Smooth muscle cell (in vitro differentiated cells): Measurements from ENCODE around the gene BCKDHB. TPM values are rescaled to one million over a fixed set of nuclear protein-coding genes. Genes with fewer than 3 reads are reported as not detected.
A peak's percentile ranks its signal among the peaks of the same experiment; 100 is the strongest.

Experiments used
- DNase-seq: peaks from one replicate; lab custom pipeline; 2025; ENCODE audit not compliant: unreplicated experiment; lab: John Stamatoyannopoulos, UW
- H2AFZ ChIP-seq: fragments of 200-600 bp; sonication (generic); 2 replicates; pipeline ENCODE4 v1.6.0; 2016; ENCODE audit warnings: antibody characterized with exemption, low read depth, mild to moderate bottlenecking
- H3F3A ChIP-seq: fragments of 200-600 bp; sonication (generic); 2 replicates; pipeline ENCODE4 v1.6.0; 2017; ENCODE audit warnings: antibody characterized with exemption, low read depth
- H3K27ac ChIP-seq: fragments of 200-600 bp; sonication (generic); 2 replicates; pipeline ENCODE4 v1.5.1; 2016; ENCODE audit warnings: low read depth, mild to moderate bottlenecking
- H3K27me3 ChIP-seq: fragments of 200-600 bp; sonication (generic); 2 replicates; pipeline ENCODE4 v1.6.1; 2016; ENCODE audit warnings: low read depth, mild to moderate bottlenecking
- H3K36me3 ChIP-seq: fragments of 200-600 bp; sonication (generic); 2 replicates; pipeline ENCODE4 v1.5.1; 2016; ENCODE audit warnings: low read depth
- H3K4me1 ChIP-seq: fragments of 200-600 bp; sonication (generic); 2 replicates; pipeline ENCODE4 v1.5.1; 2016; ENCODE audit warnings: low read depth
- H3K4me2 ChIP-seq: fragments of 200-600 bp; sonication (generic); 2 replicates; pipeline ENCODE4 v1.6.0; 2016; ENCODE audit warnings: mild to moderate bottlenecking
- H3K4me3 ChIP-seq: fragments of 200-600 bp; sonication (generic); 2 replicates; pipeline ENCODE4 v1.5.1; 2016; ENCODE audit warnings: mild to moderate bottlenecking
- H3K79me2 ChIP-seq: fragments of 200-600 bp; sonication (generic); 2 replicates; pipeline ENCODE4 v1.6.0; 2016; ENCODE audit warnings: low read depth, mild to moderate bottlenecking
- H3K9ac ChIP-seq: fragments of 200-600 bp; sonication (generic); 2 replicates; pipeline ENCODE4 v1.6.0; 2016; ENCODE audit warnings: low read depth
- H3K9me3 ChIP-seq: fragments of 200-600 bp; sonication (generic); replicated peaks from 2 replicates; pipeline ENCODE4 v1.5.1; 2016; ENCODE audit warnings: low read depth
- H4K20me1 ChIP-seq: fragments of 200-600 bp; sonication (generic); 2 replicates; pipeline ENCODE4 v1.6.0; 2016; ENCODE audit warnings: low read depth
- WGBS: methylation state at CpG from one replicate; pipeline ENCODE4 v1.1.7; 2016; ENCODE audit warnings: low lambda C conversion rate; 5-methylcytosine and 5-hydroxymethylcytosine counted together
- polyA plus RNA-seq: library from polyadenylated mRNA; unstranded; fragments of >200 nt; fragmentation: Nextera tagmentation; extraction: Ambion mirVana; gene quantifications from 2 replicates; pipeline ENCODE4 v1.2.1, GENCODE V29; 2016
- total RNA-seq: library from RNA; depleted of rRNA; stranded (reverse); fragments of >200 nt; gene quantifications from 2 replicates; pipeline ENCODE4 v1.2.3, GENCODE V29; 2014
- TF ChIP-seq, protein P1 (sequence below): fragments of 200-600 bp; sonication (generic); IDR thresholded peaks from 2 replicates; pipeline ENCODE4 v1.5.1; 2017; ENCODE audit warnings: borderline replicate concordance, mild to moderate bottlenecking, antibody characterized with exemption; ENCODE audit not compliant: insufficient read depth, poor library complexity, severe bottlenecking

Gene BCKDHB
- total and polyA plus RNA-seq, 2 experiments from 2014 or later = 10.2 to 19.7 TPM

DNA sequence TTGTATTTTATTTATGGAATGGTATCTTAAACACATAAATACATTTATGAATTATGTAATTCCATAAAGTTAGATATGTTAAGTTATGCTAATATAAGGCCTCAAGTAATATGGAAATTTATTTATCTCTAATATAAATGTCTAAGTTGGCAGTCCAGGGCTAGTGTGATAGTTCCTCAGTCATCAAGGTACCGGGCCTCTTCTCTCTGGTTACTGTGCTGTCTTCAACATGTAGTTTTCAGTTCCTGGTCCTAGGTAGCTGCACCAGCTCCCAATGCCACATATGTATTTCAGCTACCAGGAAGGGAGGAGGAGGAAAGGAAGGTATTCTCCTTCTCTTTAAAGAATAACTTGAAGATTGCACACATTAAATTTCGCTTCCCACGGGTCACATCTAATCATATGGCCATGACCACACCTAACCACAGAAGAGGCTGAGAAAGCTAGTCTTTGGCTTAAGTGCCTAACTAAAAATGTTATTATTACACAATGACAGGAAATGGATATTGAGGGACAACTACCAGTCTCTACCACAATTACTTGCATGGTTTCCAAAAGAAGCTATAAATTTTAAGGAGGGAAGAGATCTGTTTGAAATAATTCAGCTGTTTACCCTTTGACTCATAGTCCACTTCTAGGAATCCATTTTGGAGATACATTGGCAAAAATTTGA, 68.6 kb downstream of the BCKDHB start:
- H2AFZ ChIP-seq = no peak overlapping the region
- no peak overlapping the region for H3K4me3 ChIP-seq
- H3F3A ChIP-seq = no peaks in the 10 kb centered on the region
- H3K9me3 ChIP-seq = no peaks in the 10 kb centered on the region
- DNase-seq = no peak
- peak overlapping the region; percentile 12 for H3K4me2 ChIP-seq
- H3K27ac ChIP-seq = no peak overlapping the region
- H3K79me2 ChIP-seq = no peaks in the 10 kb centered on the region
- 76% methylated on average over 3 of the region's 3 CpGs for WGBS
- H3K9ac ChIP-seq = no peak overlapping the region
- H4K20me1 ChIP-seq = no peaks in the 10 kb centered on the region
- H3K4me1 ChIP-seq = no peaks in the 10 kb centered on the region
- TF ChIP-seq, protein P1, sequence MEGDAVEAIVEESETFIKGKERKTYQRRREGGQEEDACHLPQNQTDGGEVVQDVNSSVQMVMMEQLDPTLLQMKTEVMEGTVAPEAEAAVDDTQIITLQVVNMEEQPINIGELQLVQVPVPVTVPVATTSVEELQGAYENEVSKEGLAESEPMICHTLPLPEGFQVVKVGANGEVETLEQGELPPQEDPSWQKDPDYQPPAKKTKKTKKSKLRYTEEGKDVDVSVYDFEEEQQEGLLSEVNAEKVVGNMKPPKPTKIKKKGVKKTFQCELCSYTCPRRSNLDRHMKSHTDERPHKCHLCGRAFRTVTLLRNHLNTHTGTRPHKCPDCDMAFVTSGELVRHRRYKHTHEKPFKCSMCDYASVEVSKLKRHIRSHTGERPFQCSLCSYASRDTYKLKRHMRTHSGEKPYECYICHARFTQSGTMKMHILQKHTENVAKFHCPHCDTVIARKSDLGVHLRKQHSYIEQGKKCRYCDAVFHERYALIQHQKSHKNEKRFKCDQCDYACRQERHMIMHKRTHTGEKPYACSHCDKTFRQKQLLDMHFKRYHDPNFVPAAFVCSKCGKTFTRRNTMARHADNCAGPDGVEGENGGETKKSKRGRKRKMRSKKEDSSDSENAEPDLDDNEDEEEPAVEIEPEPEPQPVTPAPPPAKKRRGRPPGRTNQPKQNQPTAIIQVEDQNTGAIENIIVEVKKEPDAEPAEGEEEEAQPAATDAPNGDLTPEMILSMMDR = no peak
- H3K27me3 ChIP-seq = no peaks in the 10 kb centered on the region
- no peaks in the 10 kb centered on the region for H3K36me3 ChIP-seq

DNA sequence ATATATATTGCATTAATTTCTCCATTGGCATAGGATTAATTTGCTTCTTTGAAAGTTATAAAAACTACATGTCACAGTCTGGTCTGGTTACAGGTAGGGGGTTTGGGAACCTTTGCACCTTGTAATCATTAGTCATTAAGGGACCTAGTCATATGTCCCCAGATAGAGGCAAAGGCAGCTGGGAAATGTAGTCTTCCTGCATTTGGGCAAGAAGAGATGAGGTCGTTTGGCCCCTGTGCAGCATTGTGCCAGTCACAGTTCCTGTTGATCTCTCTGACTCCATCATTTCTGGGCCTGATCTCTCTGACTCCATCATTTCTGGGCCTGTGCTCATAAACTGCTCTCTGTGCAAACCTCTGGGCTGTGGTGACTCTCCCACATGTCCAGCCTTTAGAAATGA, 73.2 kb downstream of the BCKDHB start:
- Histone ChIP-seq H3K27ac (no peak overlapping the region), H3K27me3 (no peaks in the 10 kb centered on the region), H3K9me3 (no peaks in the 10 kb centered on the region), H3K9ac (no peak overlapping the region), H3K79me2 (no peaks in the 10 kb centered on the region), H3K4me3 (no peak overlapping the region), H4K20me1 (no peaks in the 10 kb centered on the region), H3F3A (no peaks in the 10 kb centered on the region), H2AFZ (no peak overlapping the region), H3K4me1 (peaks cover 4% of the 10 kb centered on the region), H3K4me2 (no peak overlapping the region), H3K36me3 (no peaks in the 10 kb centered on the region)
- WGBS = 44% methylated on average over 1 of the region's 1 CpG
- DNase-seq = no peak
- TF ChIP-seq, protein P1 = no peak

- WGBS = 90% methylated on average over 4 of the region's 4 CpGs
- Histone ChIP-seq H3K4me1 (peaks cover 4% of the 10 kb centered on the region), H3K4me3 (no peak overlapping the region), H3K9ac (no peak overlapping the region), H3K27ac (no peak overlapping the region), H3K27me3 (no peaks in the 10 kb centered on the region), H3K4me2 (peak overlapping the region; percentile 9), H2AFZ (no peak overlapping the region), H3F3A (no peaks in the 10 kb centered on the region), H3K36me3 (no peaks in the 10 kb centered on the region), H4K20me1 (no peaks in the 10 kb centered on the region), H3K9me3 (no peaks in the 10 kb centered on the region), H3K79me2 (no peaks in the 10 kb centered on the region)
- DNase-seq = no peak
- TF ChIP-seq, protein P1 = no peak
These were observed 75.0 kb downstream of the BCKDHB start for GRCh38 chr6:80181352-80182081.

DNA sequence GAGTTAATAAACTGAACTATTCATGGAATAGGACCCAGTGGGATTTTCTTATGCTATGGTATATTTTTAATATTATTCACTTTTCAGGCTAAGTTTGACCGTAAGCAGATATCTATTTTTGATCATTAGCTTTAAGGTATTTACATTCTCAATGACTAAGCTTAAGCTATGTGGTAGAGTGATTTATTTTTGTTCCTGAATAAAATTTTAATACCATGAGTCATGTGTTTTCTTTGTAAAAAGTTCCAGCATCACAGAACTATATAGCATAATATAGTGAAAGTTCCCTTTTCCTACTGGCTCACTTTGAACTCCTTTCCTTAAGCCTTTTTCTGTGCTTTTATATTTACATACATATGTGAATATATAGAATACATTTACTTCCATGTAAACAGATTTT, 75.8 kb downstream of the BCKDHB start:
- DNase-seq = no peak
- H3K36me3 ChIP-seq = no peaks in the 10 kb centered on the region
- H3K4me3 ChIP-seq = no peak overlapping the region
- TF ChIP-seq, protein P1 = no peak
- no peaks in the 10 kb centered on the region for H3K79me2 ChIP-seq
- no peak overlapping the region for H3K27ac ChIP-seq
- no peaks in the 10 kb centered on the region for H4K20me1 ChIP-seq
- WGBS = 67% methylated on average over 1 of the region's 1 CpG
- H3K27me3 ChIP-seq = no peaks in the 10 kb centered on the region
- peak overlapping the region; percentile 9 for H3K4me2 ChIP-seq
- no peak overlapping the region for H3K9ac ChIP-seq
- H3F3A ChIP-seq = no peaks in the 10 kb centered on the region
- peaks cover 4% of the 10 kb centered on the region for H3K4me1 ChIP-seq
- no peaks in the 10 kb centered on the region for H3K9me3 ChIP-seq
- no peak overlapping the region for H2AFZ ChIP-seq
